Transverse colon (tissue), 4 donors: Measurements from ENCODE around the gene DMD. TPM values are rescaled to one million over a fixed set of nuclear protein-coding genes. Genes with fewer than 3 reads are reported as not detected.

Experiments used
- DNase-seq: peaks from one replicate; pipeline ENCODE4 v3.0.0-alpha.2; 2019
- H3K27ac ChIP-seq, 4 donors: fragments of 200-600 bp; sonication (generic); 2 replicates each; pipeline ENCODE4 v1.5.1; 2016 to 2018; ENCODE audit warnings: inconsistent platforms in 4 of 4
- H3K27me3 ChIP-seq: fragments of 200-600 bp; sonication (generic); 2 replicates; pipeline ENCODE4 v1.5.1; 2017; ENCODE audit warnings: inconsistent platforms
- H3K36me3 ChIP-seq, 4 donors: fragments of 200-600 bp; sonication (generic); 2 replicates each; pipeline ENCODE4 v1.5.1; 2017 to 2019; ENCODE audit warnings: inconsistent platforms in 4 of 4
- H3K4me1 ChIP-seq, 4 donors: fragments of 200-600 bp; sonication (generic); 2 replicates each; pipeline ENCODE4 v1.5.1; 2017 to 2020; ENCODE audit warnings: inconsistent platforms in 4 of 4
- H3K4me3 ChIP-seq, 4 donors: fragments of 200-600 bp; sonication (generic); 1 replicate in 1 of 4; 2 replicates in 3 of 4; pipeline versions ENCODE4 v1.5.1 to v1.6.1; 2017 to 2019; ENCODE audit warnings: inconsistent platforms in 4 of 4
- H3K9me3 ChIP-seq, 2 donors: fragments of 200-600 bp; sonication (generic); 2 replicates each; pipeline ENCODE4 v1.5.1; 2017 to 2019; ENCODE audit warnings: inconsistent platforms in 2 of 2
- EP300 ChIP-seq: sonication (generic); formaldehyde crosslinking; IDR thresholded peaks from one replicate; pipeline ENCODE4 v1.6.1; 2017; ENCODE audit warnings: antibody characterized with exemption, low read depth
- POLR2A ChIP-seq: fragments of 450-650 bp; IDR thresholded peaks from one replicate; pipeline ENCODE4 v1.6.1; 2016; ENCODE audit warnings: antibody characterized with exemption, mild to moderate bottlenecking, moderate library complexity
- POLR2AphosphoS5 ChIP-seq, 3 donors: sonication (generic); formaldehyde crosslinking; IDR thresholded peaks; one replicate each; pipeline ENCODE4 v1.6.1; 2016; ENCODE audit warnings: antibody characterized with exemption in 3 of 3
- WGBS, 2 donors: methylation state at CpG; one replicate each; pipeline ENCODE4 v1.1.5; 2018; ENCODE audit warnings: low coverage in 1 of 2; 5-methylcytosine and 5-hydroxymethylcytosine counted together
- in situ Hi-C, 4 donors: fragments of 200-750 bp; cut with MboI; loops; one replicate each; pipeline versions ENCODE4 v1.15.0 to v1.15.1; 2017; ENCODE audit warnings: low sequenced_read_pairs in 3 of 4, low pct_ligation_motif_present in 1 of 4, low pct_unique_long_range_greater_than_20kb in 1 of 4
- intact Hi-C: fragments of 100-400 bp; cut with DNase I; formaldehyde crosslinking; loops from one replicate; pipeline ENCODE4 v1.15.1; 2023; ENCODE audit warnings: low total_unique reads
- total RNA-seq, 4 donors: library from RNA; depleted of rRNA; stranded (reverse); fragments of >200 nt; gene quantifications; one replicate each; pipeline ENCODE4 v1.1.0, GENCODE V29; 2016
- TF ChIP-seq, protein P1 (sequence below), 5 experiments: fragments of 200-600 bp in 3 of 5; fragments of 450-650 bp in 2 of 5; sonication (generic) in 3 of 5; IDR thresholded peaks; 1 replicate in 2 of 5; 2 replicates in 3 of 5; pipeline ENCODE4 v1.5.1; 2016 to 2017; ENCODE audit warnings: antibody characterized with exemption in 5 of 5, inconsistent platforms in 3 of 5, mild to moderate bottlenecking in 2 of 5, moderate library complexity in 1 of 5

The DMD gene
- total RNA-seq, 4 donors from 2014 or later, result 20.9 to 44.6 (median 32.5) TPM

DNA sequence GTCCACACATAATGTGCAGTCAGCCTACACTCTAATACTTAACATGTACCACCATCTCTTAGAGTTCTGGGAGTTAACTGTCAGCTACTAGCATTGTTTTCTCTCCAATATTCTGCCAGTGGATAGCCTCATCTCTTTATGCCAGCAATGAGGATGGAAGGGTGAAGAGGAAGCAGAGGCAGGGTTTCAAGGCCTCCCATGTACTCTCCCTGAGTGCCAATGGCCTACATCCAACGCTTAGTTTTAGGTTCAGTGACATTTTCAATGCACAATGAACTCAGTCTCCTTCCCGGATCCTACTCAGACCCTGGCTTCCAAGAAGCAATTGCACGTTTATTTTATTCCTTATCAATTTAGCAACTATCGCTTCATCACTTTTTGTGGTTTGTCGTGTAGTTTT, 686.1 kb downstream of the DMD start:
- intact Hi-C loops (no loop called here), in situ Hi-C loops (no loop called here)
- no peaks in the 10 kb centered on the region for H3K9me3 ChIP-seq
- DNase-seq, result no peak
- H3K27me3 ChIP-seq, result no peaks in the 10 kb centered on the region
- TF ChIP-seq POLR2AphosphoS5 (IDR thresholded peaks at IDR 0.05), result no peak
- TF ChIP-seq EP300, result no peak
- TF ChIP-seq, protein P1, sequence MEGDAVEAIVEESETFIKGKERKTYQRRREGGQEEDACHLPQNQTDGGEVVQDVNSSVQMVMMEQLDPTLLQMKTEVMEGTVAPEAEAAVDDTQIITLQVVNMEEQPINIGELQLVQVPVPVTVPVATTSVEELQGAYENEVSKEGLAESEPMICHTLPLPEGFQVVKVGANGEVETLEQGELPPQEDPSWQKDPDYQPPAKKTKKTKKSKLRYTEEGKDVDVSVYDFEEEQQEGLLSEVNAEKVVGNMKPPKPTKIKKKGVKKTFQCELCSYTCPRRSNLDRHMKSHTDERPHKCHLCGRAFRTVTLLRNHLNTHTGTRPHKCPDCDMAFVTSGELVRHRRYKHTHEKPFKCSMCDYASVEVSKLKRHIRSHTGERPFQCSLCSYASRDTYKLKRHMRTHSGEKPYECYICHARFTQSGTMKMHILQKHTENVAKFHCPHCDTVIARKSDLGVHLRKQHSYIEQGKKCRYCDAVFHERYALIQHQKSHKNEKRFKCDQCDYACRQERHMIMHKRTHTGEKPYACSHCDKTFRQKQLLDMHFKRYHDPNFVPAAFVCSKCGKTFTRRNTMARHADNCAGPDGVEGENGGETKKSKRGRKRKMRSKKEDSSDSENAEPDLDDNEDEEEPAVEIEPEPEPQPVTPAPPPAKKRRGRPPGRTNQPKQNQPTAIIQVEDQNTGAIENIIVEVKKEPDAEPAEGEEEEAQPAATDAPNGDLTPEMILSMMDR (IDR thresholded peaks at IDR 0.05), result no peak
- TF ChIP-seq POLR2A, result no peak
- H3K27ac ChIP-seq, result no peak overlapping the region
- 76% methylated on average over 5 of the region's 5 CpGs; no CpG with 5 or more reads in 1 of the 2 donors for WGBS, 2 donors
- no peaks in the 10 kb centered on the region for H3K36me3 ChIP-seq
- H3K4me1 ChIP-seq, result no peaks in the 10 kb centered on the region
- no peak overlapping the region for H3K4me3 ChIP-seq

DNA sequence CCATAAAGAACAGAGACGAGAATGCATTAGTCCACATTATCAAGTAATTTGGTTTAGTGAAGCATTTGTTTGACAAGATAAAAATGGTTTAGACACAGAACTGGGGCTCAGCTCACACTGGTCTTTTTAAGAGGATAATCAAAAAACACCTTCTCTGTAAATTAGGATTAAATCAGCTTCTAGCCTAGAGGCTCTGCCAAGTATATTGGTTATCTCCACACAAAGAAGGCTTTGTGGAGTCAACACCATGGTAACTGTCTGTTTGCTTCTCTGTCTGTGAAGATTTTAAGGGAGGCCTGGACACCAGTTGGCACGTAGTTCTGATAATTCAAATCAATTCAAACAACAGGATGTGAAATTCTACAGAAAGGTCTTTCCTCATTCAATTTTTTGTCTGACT, 687.0 kb downstream of the DMD start:
- no peak overlapping the region for H3K4me3 ChIP-seq
- intact Hi-C loops, result no loop called here
- whole genome bisulfite sequencing, 2 donors, result 64 to 67% methylated on average over 1 to 2 of the region's 2 CpGs
- TF ChIP-seq POLR2AphosphoS5 (IDR thresholded peaks at IDR 0.05) (no peak), POLR2A (no peak)
- TF ChIP-seq, protein P1 (IDR thresholded peaks at IDR 0.05), result no peak
- no peaks in the 10 kb centered on the region for H3K4me1 ChIP-seq
- in situ Hi-C loops, result no loop called here
- H3K9me3 ChIP-seq, result no peaks in the 10 kb centered on the region
- H3K27ac ChIP-seq, result no peak overlapping the region
- H3K36me3 ChIP-seq, result no peaks in the 10 kb centered on the region
- no peak for DNase-seq
- no peaks in the 10 kb centered on the region for H3K27me3 ChIP-seq

DNA sequence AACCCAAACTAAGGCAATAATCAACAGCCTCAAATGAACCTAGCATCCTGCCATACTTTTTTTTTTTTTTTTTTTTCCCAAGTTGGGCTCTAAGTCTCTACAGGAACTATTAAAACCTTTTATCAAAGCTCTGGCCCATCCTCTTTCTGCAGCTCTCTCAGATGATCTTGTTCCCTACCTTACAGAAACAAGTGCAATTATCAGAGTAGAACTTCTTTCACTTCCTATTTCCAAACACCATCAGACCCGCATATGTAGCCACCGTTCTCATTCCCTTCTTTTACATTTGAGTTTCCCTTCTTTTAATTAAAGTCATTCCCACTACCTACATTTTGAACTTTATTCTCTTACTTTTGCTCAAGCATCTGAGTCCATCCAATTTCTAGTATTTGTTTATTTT, 690.6 kb downstream of the DMD start:
- no peak for DNase-seq

DNA sequence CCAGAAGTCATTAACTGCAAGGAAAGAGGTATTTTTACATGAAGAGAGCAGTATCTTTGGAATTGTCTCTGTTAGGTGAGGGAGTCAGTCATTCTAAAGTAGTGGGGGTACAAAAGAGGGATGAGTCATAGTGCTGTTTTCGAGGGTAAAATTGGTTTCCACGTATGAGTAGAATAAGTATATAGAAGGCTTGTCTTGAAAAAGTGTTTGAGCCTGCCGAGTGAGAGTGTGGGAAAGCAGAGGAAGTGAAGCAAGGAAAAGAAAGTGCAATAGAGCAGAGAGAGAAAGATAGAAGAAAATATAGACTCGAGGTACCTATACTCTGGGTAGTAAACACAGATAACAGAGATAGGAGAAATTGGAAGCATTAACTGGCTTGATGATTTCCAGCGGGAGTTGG, 696.4 kb downstream of the DMD start:
- Histone ChIP-seq H3K27ac (no peak overlapping the region), H3K4me1 (no peaks in the 10 kb centered on the region), H3K36me3 (no peaks in the 10 kb centered on the region), H3K9me3 (no peaks in the 10 kb centered on the region), H3K4me3 (no peak overlapping the region), H3K27me3 (no peaks in the 10 kb centered on the region)
- TF ChIP-seq, protein P1 (IDR thresholded peaks at IDR 0.05), result no peak
- TF ChIP-seq POLR2A (no peak), POLR2AphosphoS5 (IDR thresholded peaks at IDR 0.05) (no peak), EP300 (no peak)
- 62 to 76% methylated on average over 4 to 5 of the region's 5 CpGs for WGBS, 2 donors
- DNase-seq, result no peak
- in situ Hi-C loops, result no loop called here
- intact Hi-C loops, result no loop called here

More for the DNA sequence above, 690.6 kb downstream of the DMD start:
- no peak overlapping the region for H3K4me3 ChIP-seq
- TF ChIP-seq EP300 (no peak), POLR2A (no peak), POLR2AphosphoS5 (IDR thresholded peaks at IDR 0.05) (no peak)
- TF ChIP-seq, protein P1 (IDR thresholded peaks at IDR 0.05), result no peak
- intact Hi-C loops, result no loop called here
- no peaks in the 10 kb centered on the region for H3K27me3 ChIP-seq
- H3K36me3 ChIP-seq, result no peaks in the 10 kb centered on the region
- H3K27ac ChIP-seq, result no peak overlapping the region
- in situ Hi-C loops, result no loop called here
- no peaks in the 10 kb centered on the region for H3K9me3 ChIP-seq
- H3K4me1 ChIP-seq, result no peaks in the 10 kb centered on the region
- 71% methylated on average over 2 of the region's 2 CpGs; no CpG with 5 or more reads in 1 of the 2 donors for WGBS, 2 donors
